Panc1 (cell line): ENCODE measurements around the gene IKZF3. TPM values are rescaled to one million over a fixed set of nuclear protein-coding genes. Genes with fewer than 3 reads are reported as not detected.

Experiments
- ATAC-seq: fragments of 200-7000 bp; cut with Tn5 transposase; 2 replicates; pipeline ENCODE4 v1.9.1; 2020; ENCODE audit warnings: mild to moderate bottlenecking, moderate library complexity
- BruUV-seq: library from RNA; stranded (reverse); fragments of 400-500 nt; replicated peaks from 2 replicates; lab custom pipeline; 2021; lab: Mats Ljungman, UMichigan
- CTCF ChIA-PET: fragments of 300-600 bp; sonication (Branson Sonifier 250); formaldehyde crosslinking; loops from one replicate; lab custom pipeline; 2022; ENCODE audit warnings: antibody characterized with exemption; lab: Charles Lee
- POLR2A ChIA-PET: fragments of 300-600 bp; sonication (Branson Sonifier 250); formaldehyde crosslinking; loops from one replicate; lab custom pipeline; 2022; ENCODE audit warnings: antibody characterized with exemption; lab: Charles Lee
- DNase-seq: peaks from one replicate; pipeline ENCODE4 v3.0.0-alpha.2; 2010; ENCODE audit warnings: low read depth, low spot score
- H3K27ac ChIP-seq: 2 replicates; pipeline ENCODE4 v1.5.1; 2011; ENCODE audit warnings: mild to moderate bottlenecking, low read length, inconsistent platforms
- H3K27me3 ChIP-seq: fragments of 200-500 bp; sonication (Bioruptor generic); 2 replicates; pipeline ENCODE4 v1.6.0; 2014; ENCODE audit warnings: low read length, inconsistent platforms; ENCODE audit not compliant: control insufficient read depth, insufficient read depth
- H3K36me3 ChIP-seq: fragments of 200-500 bp; sonication (Bioruptor generic); 2 replicates; pipeline ENCODE4 v1.5.1; 2014; ENCODE audit warnings: inconsistent platforms, mild to moderate bottlenecking, low read length, moderate library complexity; ENCODE audit not compliant: control insufficient read depth, insufficient read depth
- H3K4me1 ChIP-seq: 2 replicates; pipeline ENCODE4 v1.5.1; 2011; ENCODE audit warnings: inconsistent platforms, mild to moderate bottlenecking, low read length, moderate library complexity; ENCODE audit not compliant: control insufficient read depth, insufficient read depth
- H3K4me3 ChIP-seq, 2 experiments: 2 replicates each; pipeline ENCODE4 v1.5.1; 2011 to 2012; ENCODE audit warnings: low read depth in 2 of 2, low read length in 2 of 2, mild to moderate bottlenecking in 2 of 2, inconsistent platforms in 1 of 2, moderate library complexity in 1 of 2
- H3K9me3 ChIP-seq: fragments of 200-500 bp; sonication (Bioruptor generic); 2 replicates; pipeline ENCODE4 v1.5.1; 2014; ENCODE audit warnings: low read depth, mild to moderate bottlenecking, inconsistent platforms, low read length, moderate library complexity; ENCODE audit not compliant: control insufficient read depth, insufficient read depth
- POLR2AphosphoS5 ChIP-seq: IDR thresholded peaks from 2 replicates; pipeline ENCODE4 v1.6.1; 2012; ENCODE audit warnings: mild to moderate bottlenecking, low read depth, low read length, moderate library complexity
- SIN3A ChIP-seq: IDR thresholded peaks from 2 replicates; pipeline ENCODE4 v1.6.1; 2012; ENCODE audit warnings: low read depth, mild to moderate bottlenecking, low read length, moderate library complexity, borderline replicate concordance; ENCODE audit not compliant: insufficient read depth
- TCF7L2 ChIP-seq: IDR thresholded peaks from 2 replicates; pipeline ENCODE4 v1.6.1; 2011; ENCODE audit warnings: mild to moderate bottlenecking, low read depth, low read length, inconsistent platforms
- in situ Hi-C: cut with HindIII; loops from 2 replicates; pipeline ENCODE4 v1.10.0; 2016; ENCODE audit warnings: low sequenced_read_pairs, low pct_unique_long_range_greater_than_20kb
- intact Hi-C: fragments of 100-400 bp; cut with micrococcal nuclease; formaldehyde crosslinking; loops from one replicate; pipeline ENCODE4 v1.10.0; 2022; ENCODE audit not compliant: unreplicated experiment
- total RNA-seq: library from RNA; stranded (reverse); gene quantifications from one replicate; pipeline ENCODE4 v1.2.1, GENCODE V29; 2021; ENCODE audit not compliant: unreplicated experiment
- TF ChIP-seq, protein P1 (sequence below): fragments of 450-650 bp; IDR thresholded peaks from 2 replicates; pipeline ENCODE4 v1.5.1; 2017; ENCODE audit warnings: mild to moderate bottlenecking
- TF ChIP-seq, protein P2 (sequence below), 2 experiments: IDR thresholded peaks; 2 replicates each; pipeline ENCODE4 v1.6.1; 2011 to 2012; ENCODE audit warnings: low read depth in 2 of 2, control low read depth in 1 of 2, low read length in 1 of 2, mild to moderate bottlenecking in 1 of 2, moderate library complexity in 1 of 2; ENCODE audit not compliant: insufficient read depth in 1 of 2

IKZF3 gene
- total RNA-seq, 1 experiment from 2014 or later, result 0.59 TPM

DNA sequence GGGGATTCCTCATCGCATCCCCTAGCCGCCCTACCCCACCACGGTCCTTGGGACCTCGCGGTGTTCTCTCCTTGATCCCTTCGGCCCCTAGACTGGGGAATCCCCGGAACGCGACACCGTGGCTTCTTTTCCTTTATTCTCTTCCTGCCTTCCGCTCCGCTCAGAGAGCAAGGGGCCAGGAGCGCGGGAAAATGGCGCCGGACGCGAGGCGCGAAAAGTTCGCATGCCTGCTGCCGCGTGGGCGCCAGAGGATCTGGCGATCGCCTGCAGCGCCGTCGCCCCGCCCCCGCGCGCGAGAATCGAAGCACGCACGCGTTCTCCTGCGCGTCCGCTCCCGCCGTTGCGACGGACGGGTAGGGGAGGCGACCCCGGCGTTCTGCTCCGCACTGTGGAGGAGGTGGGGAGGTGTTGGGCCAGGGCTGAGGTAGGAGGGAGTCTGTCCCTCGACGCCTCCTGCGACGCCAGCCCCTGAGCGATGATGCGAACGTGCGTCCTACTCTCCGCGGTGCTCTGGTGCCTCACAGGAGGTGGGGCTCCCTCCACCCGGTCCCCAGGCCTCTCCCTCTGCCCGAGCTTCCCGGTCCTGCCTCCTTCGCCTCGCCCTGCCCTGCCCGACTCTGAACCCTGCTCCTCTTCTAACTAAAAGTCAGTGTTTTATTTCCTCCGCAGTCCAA is 3.9 kb upstream of the IKZF3 start, which contains the start of gene ZPBP2:
TSS of gene ZPBP2 (plus strand) at position 323 of the 674 bp plus-strand sequence. CDS start at position 476, 153 bp downstream.
- no peak within 1 kb of the TSS for H3K27ac ChIP-seq
- ATAC-seq, result no peak
- intact Hi-C loops (no loop called here), in situ Hi-C loops (no loop called here)
- TF ChIP-seq, protein P1, sequence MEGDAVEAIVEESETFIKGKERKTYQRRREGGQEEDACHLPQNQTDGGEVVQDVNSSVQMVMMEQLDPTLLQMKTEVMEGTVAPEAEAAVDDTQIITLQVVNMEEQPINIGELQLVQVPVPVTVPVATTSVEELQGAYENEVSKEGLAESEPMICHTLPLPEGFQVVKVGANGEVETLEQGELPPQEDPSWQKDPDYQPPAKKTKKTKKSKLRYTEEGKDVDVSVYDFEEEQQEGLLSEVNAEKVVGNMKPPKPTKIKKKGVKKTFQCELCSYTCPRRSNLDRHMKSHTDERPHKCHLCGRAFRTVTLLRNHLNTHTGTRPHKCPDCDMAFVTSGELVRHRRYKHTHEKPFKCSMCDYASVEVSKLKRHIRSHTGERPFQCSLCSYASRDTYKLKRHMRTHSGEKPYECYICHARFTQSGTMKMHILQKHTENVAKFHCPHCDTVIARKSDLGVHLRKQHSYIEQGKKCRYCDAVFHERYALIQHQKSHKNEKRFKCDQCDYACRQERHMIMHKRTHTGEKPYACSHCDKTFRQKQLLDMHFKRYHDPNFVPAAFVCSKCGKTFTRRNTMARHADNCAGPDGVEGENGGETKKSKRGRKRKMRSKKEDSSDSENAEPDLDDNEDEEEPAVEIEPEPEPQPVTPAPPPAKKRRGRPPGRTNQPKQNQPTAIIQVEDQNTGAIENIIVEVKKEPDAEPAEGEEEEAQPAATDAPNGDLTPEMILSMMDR, result no peak
- TF ChIP-seq, protein P2, sequence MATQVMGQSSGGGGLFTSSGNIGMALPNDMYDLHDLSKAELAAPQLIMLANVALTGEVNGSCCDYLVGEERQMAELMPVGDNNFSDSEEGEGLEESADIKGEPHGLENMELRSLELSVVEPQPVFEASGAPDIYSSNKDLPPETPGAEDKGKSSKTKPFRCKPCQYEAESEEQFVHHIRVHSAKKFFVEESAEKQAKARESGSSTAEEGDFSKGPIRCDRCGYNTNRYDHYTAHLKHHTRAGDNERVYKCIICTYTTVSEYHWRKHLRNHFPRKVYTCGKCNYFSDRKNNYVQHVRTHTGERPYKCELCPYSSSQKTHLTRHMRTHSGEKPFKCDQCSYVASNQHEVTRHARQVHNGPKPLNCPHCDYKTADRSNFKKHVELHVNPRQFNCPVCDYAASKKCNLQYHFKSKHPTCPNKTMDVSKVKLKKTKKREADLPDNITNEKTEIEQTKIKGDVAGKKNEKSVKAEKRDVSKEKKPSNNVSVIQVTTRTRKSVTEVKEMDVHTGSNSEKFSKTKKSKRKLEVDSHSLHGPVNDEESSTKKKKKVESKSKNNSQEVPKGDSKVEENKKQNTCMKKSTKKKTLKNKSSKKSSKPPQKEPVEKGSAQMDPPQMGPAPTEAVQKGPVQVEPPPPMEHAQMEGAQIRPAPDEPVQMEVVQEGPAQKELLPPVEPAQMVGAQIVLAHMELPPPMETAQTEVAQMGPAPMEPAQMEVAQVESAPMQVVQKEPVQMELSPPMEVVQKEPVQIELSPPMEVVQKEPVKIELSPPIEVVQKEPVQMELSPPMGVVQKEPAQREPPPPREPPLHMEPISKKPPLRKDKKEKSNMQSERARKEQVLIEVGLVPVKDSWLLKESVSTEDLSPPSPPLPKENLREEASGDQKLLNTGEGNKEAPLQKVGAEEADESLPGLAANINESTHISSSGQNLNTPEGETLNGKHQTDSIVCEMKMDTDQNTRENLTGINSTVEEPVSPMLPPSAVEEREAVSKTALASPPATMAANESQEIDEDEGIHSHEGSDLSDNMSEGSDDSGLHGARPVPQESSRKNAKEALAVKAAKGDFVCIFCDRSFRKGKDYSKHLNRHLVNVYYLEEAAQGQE (IDR thresholded peaks at IDR 0.05; ENCODE audit: insufficient read depth in 1 of 2, low read depth in 2 of 2, low read length in 1 of 2), result no peak
- TF ChIP-seq TCF7L2, result no peak
- no peak for TF ChIP-seq POLR2AphosphoS5
- TF ChIP-seq SIN3A, result no peak
- BruUV-seq, result no TSS peak
- H3K27me3 ChIP-seq, result peaks cover 28% of the 10 kb centered on the region
- no peak within 1 kb of the TSS for H3K4me3 ChIP-seq
- H3K9me3 ChIP-seq, result no peaks in the 10 kb centered on the region
- CTCF ChIA-PET, result no interaction called here
- POLR2A ChIA-PET, result no interaction called here
- H3K36me3 ChIP-seq, result no peaks in the 10 kb centered on the region
- peaks cover 6% of the 10 kb centered on the region for H3K4me1 ChIP-seq
- no peak for DNase-seq

DNA sequence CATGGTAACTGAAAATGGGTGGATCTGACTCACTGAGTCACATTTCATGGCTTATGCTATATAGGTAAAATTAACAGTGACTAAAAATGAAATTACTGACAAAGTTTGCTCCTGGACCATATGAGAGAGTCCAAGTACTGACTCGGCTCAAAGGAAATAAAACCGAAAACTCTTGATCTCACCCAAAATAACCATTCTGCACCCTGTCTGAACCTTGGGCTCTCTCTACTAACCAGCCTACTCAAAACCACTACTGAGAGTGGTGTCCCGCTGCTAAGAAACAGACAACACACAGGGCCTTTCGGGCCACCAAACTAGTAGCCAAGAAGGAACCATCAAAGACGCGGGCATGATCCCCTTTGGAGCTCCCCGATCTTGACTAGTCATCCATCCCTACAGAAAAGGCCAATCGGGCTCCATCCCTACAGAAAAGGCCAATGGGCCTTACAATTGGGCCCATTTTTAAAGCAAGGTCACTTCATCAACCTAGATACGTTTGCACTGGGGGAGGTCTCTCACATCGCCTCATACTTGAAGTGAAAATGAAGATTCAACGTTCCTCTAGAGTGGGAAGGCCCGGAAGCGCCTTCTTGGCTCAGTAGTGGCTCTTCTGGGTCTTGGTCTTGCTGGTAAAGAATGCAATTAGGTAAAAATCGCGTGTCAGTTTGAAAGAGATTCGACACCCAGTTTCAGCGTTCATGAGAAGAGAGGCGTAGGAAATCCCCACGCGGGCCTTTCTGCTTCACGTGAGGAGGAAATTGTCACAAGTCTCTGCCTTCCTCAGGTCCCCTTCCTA is 3.2 kb upstream of the IKZF3 start:
- DNase-seq (no peak), ATAC-seq (no peak)
- no TSS peak for BruUV-seq
- H3K27me3 ChIP-seq, result peaks cover 33% of the 10 kb centered on the region
- H3K4me3 ChIP-seq, result no peak overlapping the region
- no peak overlapping the region for H3K27ac ChIP-seq
- ChIA-PET POLR2A (no interaction called here), CTCF (no interaction called here)
- intact Hi-C loops (no loop called here), in situ Hi-C loops (no loop called here)
- peaks cover 6% of the 10 kb centered on the region for H3K4me1 ChIP-seq
- TF ChIP-seq POLR2AphosphoS5 (no peak), SIN3A (no peak), TCF7L2 (no peak)
- TF ChIP-seq, protein P1, result no peak
- TF ChIP-seq, protein P2 (IDR thresholded peaks at IDR 0.05; ENCODE audit: insufficient read depth in 1 of 2, low read depth in 2 of 2, low read length in 1 of 2), result no peak
- H3K36me3 ChIP-seq, result no peaks in the 10 kb centered on the region
- no peaks in the 10 kb centered on the region for H3K9me3 ChIP-seq
